ENCODE results near the gene STAU1. TPM values are rescaled to one million over a fixed set of nuclear protein-coding genes. Genes with fewer than 3 reads are reported as not detected.

The STAU1 gene
- total and polyA plus RNA-seq, 10 of the 15 experiments (the other 5 are each of a cell fraction or from before 2014, with no cell fraction given) = 13.9 to 66.2 (median 45.6) TPM

DNA sequence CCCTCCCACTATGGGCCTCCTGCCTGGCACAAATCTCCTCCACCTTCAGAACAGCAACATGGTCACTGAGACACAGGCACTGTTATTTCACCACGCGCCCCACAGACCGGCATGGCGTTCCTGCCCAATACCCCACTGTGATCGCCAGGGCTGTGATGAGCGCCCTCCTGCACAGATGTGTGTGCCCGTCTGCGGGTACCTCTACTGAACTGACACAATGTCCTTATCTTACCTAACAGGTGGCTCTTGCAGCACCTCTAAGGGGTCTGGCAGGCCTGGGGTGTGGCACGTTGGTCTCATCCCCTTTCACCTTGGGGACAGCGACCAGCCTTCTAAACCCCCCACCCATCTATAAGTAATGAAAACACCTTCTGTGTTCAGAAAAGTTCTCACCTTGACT lies 64.2 kb downstream of the STAU1 start:
- Histone ChIP-seq H2AFZ (ENCODE audit: control insufficient read depth, low read depth, low read length) (no peak overlapping the region), H3K4me2 (ENCODE audit: control insufficient read depth, insufficient read depth) (no peak overlapping the region), H3K79me2 (ENCODE audit: control insufficient read depth, insufficient read depth, low read length) (no peaks in the 10 kb centered on the region), H3K36me3 (ENCODE audit: control insufficient read depth in 2 of 2, insufficient read depth in 2 of 2, low read length in 1 of 2) (peaks cover 18 to 27% of the 10 kb centered on the region in 2 experiments; a peak in 3 of 4 replicates), H3K27me3 (replicated peaks in 1 of 2; ENCODE audit: control insufficient read depth in 2 of 2, insufficient read depth in 2 of 2, low read length in 1 of 2) (no peaks in the 10 kb centered on the region), H3K4me3 (no peak overlapping the region), H3K27ac (ENCODE audit: control insufficient read depth, insufficient read depth) (no peak overlapping the region), H3K4me1 (ENCODE audit: control insufficient read depth, insufficient read depth, low read length) (no peaks in the 10 kb centered on the region), H4K20me1 (ENCODE audit: control insufficient read depth, insufficient read depth) (no peaks in the 10 kb centered on the region), H3K9ac (ENCODE audit: control insufficient read depth, insufficient read depth, low read length) (no peak overlapping the region), H3K9me3 (replicated peaks; ENCODE audit: control insufficient read depth, insufficient read depth, low read length) (no peaks in the 10 kb centered on the region)
- SMC1A ChIA-PET (ENCODE audit: uncharacterized antibody, unreplicated experiment) = no interaction called here
- RAD21 ChIA-PET (ENCODE audit: unreplicated experiment) = interaction anchor here (0.6 kb wide), 1 partner anchor 82 kb away, joined by 3 read pairs; no protein-coding TSS in a partner anchor
- FAIRE-seq (no peak), ATAC-seq (no peak), DNase-seq (ENCODE audit: low read depth, low spot score) (no peak)
- no peak for TF ChIP-seq NR2F1 (conservative IDR thresholded peaks at IDR 0.05)
- TF ChIP-seq POLR2A (IDR thresholded peaks at IDR 0.05; ENCODE audit: low read depth, low read length) = peak; percentile 40; the same call in 1 of the 2 replicates
- POLR2A ChIA-PET = no interaction called here
- CTCF ChIA-PET = interaction anchor here (0.6 to 1.5 kb wide), 2 partner anchors 9 to 93 kb away, joined by 3 to 4 read pairs; no protein-coding TSS in a partner anchor
- no TSS peak for BruUV-seq (replicated peaks)
- intact Hi-C loops (cut with micrococcal nuclease; ENCODE audit: unreplicated experiment) (no loop called here), in situ Hi-C loops (cut with MboI) (no loop called here)
- WGBS (ENCODE audit: insufficient coverage, insufficient replicate concordance, low lambda C conversion rate, missing lambda C conversion rate) = 99% methylated on average over 10 of the region's 10 CpGs

GRCh38 chr20:49122920-49123319 lies 65.2 kb downstream of the STAU1 start:
- in situ Hi-C loops (cut with MboI) (no loop called here), intact Hi-C loops (cut with micrococcal nuclease; ENCODE audit: unreplicated experiment) (no loop called here)
- Histone ChIP-seq H3K4me3 (no peak overlapping the region), H2AFZ (ENCODE audit: control insufficient read depth, low read depth, low read length) (no peak overlapping the region), H3K27me3 (replicated peaks in 1 of 2; ENCODE audit: control insufficient read depth in 2 of 2, insufficient read depth in 2 of 2, low read length in 1 of 2) (no peaks in the 10 kb centered on the region), H3K9me3 (replicated peaks; ENCODE audit: control insufficient read depth, insufficient read depth, low read length) (no peaks in the 10 kb centered on the region), H3K4me2 (ENCODE audit: control insufficient read depth, insufficient read depth) (no peak overlapping the region), H3K4me1 (ENCODE audit: control insufficient read depth, insufficient read depth, low read length) (no peaks in the 10 kb centered on the region), H4K20me1 (ENCODE audit: control insufficient read depth, insufficient read depth) (no peaks in the 10 kb centered on the region), H3K27ac (ENCODE audit: control insufficient read depth, insufficient read depth) (no peak overlapping the region), H3K36me3 (ENCODE audit: control insufficient read depth in 2 of 2, insufficient read depth in 2 of 2, low read length in 1 of 2) (peaks cover 23 to 32% of the 10 kb centered on the region in 2 experiments; a peak in 3 of 4 replicates), H3K79me2 (ENCODE audit: control insufficient read depth, insufficient read depth, low read length) (no peaks in the 10 kb centered on the region), H3K9ac (ENCODE audit: control insufficient read depth, insufficient read depth, low read length) (no peak overlapping the region)
- CTCF ChIA-PET = interaction anchor here (0.7 to 1.2 kb wide), 2 partner anchors 10 to 969 kb away, joined by 3 to 4 read pairs; no protein-coding TSS in a partner anchor
- TF ChIP-seq CHD2 (IDR thresholded peaks at IDR 0.05; ENCODE audit: borderline replicate concordance, low read depth, low read length) (no peak), CBFB (IDR thresholded peaks at IDR 0.05; ENCODE audit: low read depth) (no peak), MLLT1 (IDR thresholded peaks at IDR 0.05) (no peak), ZNF687 (IDR thresholded peaks at IDR 0.05) (no peak), ZBED1 (IDR thresholded peaks at IDR 0.05; ENCODE audit: borderline replicate concordance) (no peak)
- DNase-seq (ENCODE audit: low read depth, low spot score) = no peak
- 97% methylated on average over 13 of the region's 13 CpGs for WGBS (ENCODE audit: insufficient coverage, insufficient replicate concordance, low lambda C conversion rate, missing lambda C conversion rate)
- BruUV-seq (replicated peaks) = no TSS peak
- RAD21 ChIA-PET (ENCODE audit: unreplicated experiment) = no interaction called here
- POLR2A ChIA-PET = interaction anchor here (0.7 kb wide), 1 partner anchor 185 kb away, joined by 3 read pairs; no protein-coding TSS in a partner anchor
- ATAC-seq = no peak
- SMC1A ChIA-PET (ENCODE audit: uncharacterized antibody, unreplicated experiment) = interaction anchor here (0.6 to 1.6 kb wide), 3 partner anchors 22 to 140 kb away, joined by 3 to 4 read pairs (median 3); partner anchors contain the start of gene DDX27
- no peak for FAIRE-seq
